ENCODE measurements around the gene KRTAP10-6.

DNA sequence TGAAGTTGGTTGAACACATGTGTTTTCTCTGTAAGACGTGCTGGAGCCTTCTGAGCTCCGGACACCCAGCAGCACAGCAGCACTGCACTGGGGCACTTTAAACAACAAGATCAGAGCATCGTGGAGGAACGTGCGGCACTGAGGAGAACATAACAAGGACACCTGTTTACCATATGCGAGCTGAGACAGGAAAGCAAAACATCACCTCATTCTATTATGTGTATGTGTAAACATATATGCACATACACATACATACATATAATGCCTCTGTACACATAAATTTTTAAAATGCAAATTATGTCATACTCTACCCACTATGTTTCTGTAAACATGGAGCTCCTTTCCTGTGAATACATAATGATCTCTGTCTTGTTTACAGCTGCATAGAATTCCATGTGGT is 3.2 kb upstream of the KRTAP10-6 start:
- no peak for TF ChIP-seq POLR2A (IDR thresholded peaks at IDR 0.05; ENCODE audit: low read length)
- no peak for TF ChIP-seq GATA1 (IDR thresholded peaks at IDR 0.05; ENCODE audit: low read depth, low read length)

Data from erythroblast (primary cell).